Measurements from ENCODE around the gene QDPR.

DNA sequence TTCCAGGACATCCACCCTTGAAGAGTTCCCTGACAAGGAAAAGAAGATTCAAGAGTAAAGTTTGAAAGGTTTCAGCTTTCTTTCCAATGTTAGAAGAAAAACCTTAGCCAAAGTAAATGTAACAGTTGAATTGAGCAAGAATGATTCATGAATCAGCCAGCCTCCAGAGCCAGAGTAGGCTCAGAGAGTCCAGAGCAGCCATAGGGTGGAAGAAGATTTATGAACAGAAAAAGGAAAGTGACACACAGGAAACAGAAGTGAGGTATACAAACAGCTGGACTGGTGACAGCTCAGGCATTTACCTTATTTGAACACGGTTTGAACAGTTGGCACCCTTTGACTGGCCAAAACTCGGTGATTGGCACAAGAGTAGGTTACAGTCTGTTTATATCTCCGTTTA, 63.2 kb downstream of the QDPR start:
- TF ChIP-seq POLR2A (IDR thresholded peaks at IDR 0.05; ENCODE audit: low read depth, low read length) (no peak), PAX5 (IDR thresholded peaks at IDR 0.05; ENCODE audit: insufficient read depth, low read length, severe bottlenecking) (no peak), POLR2AphosphoS5 (IDR thresholded peaks at IDR 0.05; ENCODE audit: low read depth, low read length) (no peak)
